Measurements from ENCODE around the gene LPCAT2.

GRCh38 chr16:55567382-55567781 is 58.5 kb downstream of the LPCAT2 start:
- TF ChIP-seq POLR2A (IDR thresholded peaks at IDR 0.05) = no peak
- no peak for TF ChIP-seq CTCF (IDR thresholded peaks at IDR 0.05)
